PFSK-1 (cell line): ENCODE data around the gene ADAM12.

Source experiments
- FOXP2 ChIP-seq: optimal IDR thresholded peaks from 2 replicates; pipeline ENCODE3; 2011; ENCODE audit warnings: borderline replicate concordance, control low read depth, inconsistent platforms; ENCODE audit not compliant: insufficient read depth; ENCODE audit errors: extremely low read length, extremely low read depth
- POLR2AphosphoS5 ChIP-seq: IDR thresholded peaks from 2 replicates; pipeline ENCODE4 v1.6.1; 2012; ENCODE audit warnings: low read depth, mild to moderate bottlenecking, control low read depth, low read length, moderate library complexity
- REST ChIP-seq, 2 experiments: IDR thresholded peaks; 2 replicates each; pipeline versions ENCODE4 v1.6.1 to v1.8.0; 2011 to 2012; ENCODE audit warnings: low read depth in 2 of 2, low read length in 2 of 2, control low read depth in 1 of 2, inconsistent platforms in 1 of 2, mild to moderate bottlenecking in 1 of 2, moderate library complexity in 1 of 2; ENCODE audit not compliant: insufficient read depth in 1 of 2
- SIN3A ChIP-seq: IDR thresholded peaks from 2 replicates; pipeline ENCODE4 v1.6.1; 2012; ENCODE audit warnings: mild to moderate bottlenecking, low read length, moderate library complexity, borderline replicate concordance; ENCODE audit not compliant: insufficient read depth
- TAF1 ChIP-seq: IDR thresholded peaks from 2 replicates; pipeline ENCODE4 v1.6.1; 2012; ENCODE audit warnings: low read length, control low read depth, borderline replicate concordance; ENCODE audit not compliant: insufficient read depth

Gene ADAM12

GRCh38 chr10:126212738-126213137, 175.5 kb downstream of the ADAM12 start:
- TF ChIP-seq POLR2AphosphoS5 (no peak), SIN3A (no peak)

- TF ChIP-seq TAF1 (no peak), POLR2AphosphoS5 (no peak), FOXP2 (no peak), SIN3A (no peak), REST (IDR thresholded peaks at IDR 0.05; ENCODE audit: insufficient read depth in 1 of 2, low read depth in 2 of 2, low read length in 2 of 2) (no peak)
These were observed 178.1 kb downstream of the ADAM12 start for GRCh38 chr10:126210051-126210651.

GRCh38 chr10:126209451-126209850, 178.8 kb downstream of the ADAM12 start:
- TF ChIP-seq REST (IDR thresholded peaks at IDR 0.05; ENCODE audit: insufficient read depth in 1 of 2, low read depth in 2 of 2, low read length in 2 of 2), result no peak
- TF ChIP-seq SIN3A, result no peak
- TF ChIP-seq POLR2AphosphoS5, result no peak
- no peak for TF ChIP-seq TAF1
- TF ChIP-seq FOXP2, result no peak

- TF ChIP-seq POLR2AphosphoS5 (no peak), FOXP2 (no peak), TAF1 (no peak), SIN3A (no peak), REST (IDR thresholded peaks at IDR 0.05; ENCODE audit: insufficient read depth in 1 of 2, low read depth in 2 of 2, low read length in 2 of 2) (no peak)
These were observed 179.5 kb downstream of the ADAM12 start for GRCh38 chr10:126208726-126209302.

DNA sequence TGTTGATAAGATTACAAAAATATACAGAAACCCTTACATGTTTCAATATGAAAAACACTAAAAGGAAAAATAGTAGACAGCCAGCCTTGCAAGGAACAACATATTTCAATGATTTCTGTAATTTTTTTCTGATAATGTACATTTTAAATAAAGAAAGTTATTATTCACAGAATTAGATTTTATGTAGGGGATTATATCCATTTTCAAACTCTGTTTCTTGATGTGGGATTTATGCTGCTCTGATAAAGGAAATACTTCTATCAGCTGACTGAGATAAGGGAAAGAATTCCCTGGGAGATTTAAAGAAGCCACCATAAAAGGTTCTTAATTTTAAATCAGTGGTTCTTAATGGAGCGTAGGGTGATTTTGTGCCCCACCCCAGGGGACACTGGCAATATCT, 180.4 kb downstream of the ADAM12 start:
- TF ChIP-seq POLR2AphosphoS5 (no peak), SIN3A (no peak), FOXP2 (no peak), TAF1 (no peak), REST (IDR thresholded peaks at IDR 0.05; ENCODE audit: insufficient read depth in 1 of 2, low read depth in 2 of 2, low read length in 2 of 2) (no peak)
